Hepatocyte (in vitro differentiated cells): ENCODE results near the gene COQ8B. TPM values are rescaled to one million over a fixed set of nuclear protein-coding genes. Genes with fewer than 3 reads are reported as not detected.

Experiments
- DNase-seq: peaks from one replicate; pipeline ENCODE4 v3.0.0-alpha.2; 2016; ENCODE audit warnings: low spot score
- H2AFZ ChIP-seq: fragments of 200-600 bp; sonication (generic); 2 replicates; pipeline ENCODE4 v1.6.0; 2016; ENCODE audit warnings: antibody characterized with exemption, mild to moderate bottlenecking
- H3K27ac ChIP-seq: fragments of 200-600 bp; sonication (generic); 2 replicates; pipeline ENCODE4 v1.5.1; 2016; ENCODE audit warnings: mild to moderate bottlenecking
- H3K27me3 ChIP-seq: fragments of 200-600 bp; sonication (generic); 2 replicates; pipeline ENCODE4 v1.6.1; 2016
- H3K36me3 ChIP-seq: fragments of 200-600 bp; sonication (generic); replicated peaks from 2 replicates; pipeline ENCODE4 v1.5.1; 2016; ENCODE audit warnings: low read depth; ENCODE audit not compliant: insufficient read depth
- H3K4me1 ChIP-seq: fragments of 200-600 bp; sonication (generic); 2 replicates; pipeline ENCODE4 v1.5.1; 2016; ENCODE audit warnings: mild to moderate bottlenecking, moderate library complexity; ENCODE audit not compliant: insufficient read depth
- H3K4me2 ChIP-seq: fragments of 200-600 bp; sonication (generic); 2 replicates; pipeline ENCODE4 v1.6.0; 2016
- H3K4me3 ChIP-seq: fragments of 200-600 bp; sonication (generic); 2 replicates; pipeline ENCODE4 v1.5.1; 2016; ENCODE audit warnings: mild to moderate bottlenecking
- H3K79me2 ChIP-seq: fragments of 200-600 bp; sonication (generic); 2 replicates; pipeline ENCODE4 v1.6.0; 2017; ENCODE audit warnings: mild to moderate bottlenecking
- H3K9me2 ChIP-seq: fragments of 200-600 bp; sonication (generic); replicated peaks from 2 replicates; pipeline ENCODE4 v1.6.0; 2017; ENCODE audit warnings: mild to moderate bottlenecking; ENCODE audit not compliant: insufficient read depth
- H3K9me3 ChIP-seq: fragments of 200-600 bp; sonication (generic); 2 replicates; pipeline ENCODE4 v1.5.1; 2016; ENCODE audit warnings: low read depth, mild to moderate bottlenecking
- H4K20me1 ChIP-seq: fragments of 200-600 bp; sonication (generic); 2 replicates; pipeline ENCODE4 v1.6.0; 2016; ENCODE audit warnings: mild to moderate bottlenecking; ENCODE audit not compliant: insufficient read depth, poor library complexity, severe bottlenecking
- EZH2 ChIP-seq: fragments of 200-600 bp; sonication (generic); IDR thresholded peaks from 2 replicates; pipeline ENCODE4 v1.6.1; 2016; ENCODE audit warnings: antibody characterized with exemption, mild to moderate bottlenecking, borderline replicate concordance
- EZH2phosphoT487 ChIP-seq: fragments of 200-600 bp; sonication (generic); IDR thresholded peaks from one replicate; pipeline ENCODE4 v1.6.1; 2018; ENCODE audit warnings: antibody characterized with exemption, mild to moderate bottlenecking, low read depth, moderate library complexity; ENCODE audit not compliant: unreplicated experiment, severe bottlenecking
- WGBS: methylation state at CpG from one replicate; pipeline ENCODE4 v1.1.6; 2016; ENCODE audit warnings: low lambda C conversion rate; ENCODE audit errors: missing lambda C conversion rate; 5-methylcytosine and 5-hydroxymethylcytosine counted together
- polyA plus RNA-seq: library from polyadenylated mRNA; unstranded; fragments of >200 nt; fragmentation: Nextera tagmentation; extraction: Ambion mirVana; gene quantifications from 2 replicates; pipeline ENCODE4 v1.2.1, GENCODE V29; 2016
- total RNA-seq: library from RNA; depleted of rRNA; stranded (reverse); fragments of >200 nt; gene quantifications from 2 replicates; pipeline ENCODE4 v1.2.3, GENCODE V29; 2014
- TF ChIP-seq, protein P1 (sequence below): fragments of 200-600 bp; sonication (generic); IDR thresholded peaks from 2 replicates; pipeline ENCODE4 v1.5.1; 2016; ENCODE audit warnings: antibody characterized with exemption, mild to moderate bottlenecking; ENCODE audit not compliant: poor library complexity

COQ8B gene
- total and polyA plus RNA-seq, 2 experiments from 2014 or later = 40.2 to 49.2 TPM

DNA sequence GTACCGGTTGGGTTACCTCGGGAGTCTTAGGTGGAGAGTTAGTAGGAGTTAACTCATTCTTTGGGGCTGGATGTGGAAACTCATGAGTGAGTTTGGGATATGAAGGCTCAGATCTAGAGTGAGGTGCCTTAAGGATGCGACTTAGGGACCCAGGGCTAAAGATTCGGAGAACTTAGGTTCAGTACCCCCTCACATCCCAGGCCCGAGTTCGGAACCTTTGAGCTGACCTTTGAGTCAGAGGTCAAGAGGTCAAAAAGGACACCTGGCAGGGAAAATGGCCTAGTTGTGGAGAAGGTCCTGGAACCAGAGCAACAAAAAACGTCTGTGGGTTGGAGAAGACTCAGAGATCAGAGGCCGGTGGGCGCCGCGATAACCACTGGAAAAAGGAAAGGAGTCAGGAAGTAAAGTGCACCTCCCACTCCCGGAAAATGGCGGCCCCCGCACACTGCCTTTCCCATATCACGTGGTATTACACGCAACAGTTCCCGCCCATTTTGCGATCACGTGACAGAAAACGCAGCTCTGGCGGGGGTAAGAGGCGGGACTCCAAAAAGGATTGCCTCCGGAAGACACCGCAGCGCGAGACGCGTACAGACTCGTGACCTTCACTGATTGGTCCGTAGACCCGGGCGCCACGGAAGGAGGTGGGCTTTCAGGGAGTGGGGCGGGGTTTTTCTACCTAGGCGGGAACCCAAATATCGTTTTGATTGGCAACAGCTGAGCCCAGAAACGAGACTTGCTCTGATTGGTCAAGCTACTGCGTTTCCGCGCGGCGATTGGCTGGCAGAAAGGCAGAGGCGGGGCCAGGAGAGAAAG lies 33.6 kb upstream of the COQ8B start, which contains the start of gene ACTMAP:
TSS of gene ACTMAP (minus strand) at position 420 of the 816 bp plus-strand sequence. CDS start 674 bp downstream, outside the sequence.
- WGBS = 2% methylated on average over 43 of the region's 43 CpGs

GRCh38 chr19:40747536-40747935 lies 30.9 kb upstream of the COQ8B start:
- Histone ChIP-seq H3K4me3 (no peak overlapping the region), H3K79me2 (peaks cover 19% of the 10 kb centered on the region), H3K27me3 (no peaks in the 10 kb centered on the region), H3K4me1 (peaks cover 24% of the 10 kb centered on the region), H3K9me2 (no peaks in the 10 kb centered on the region), H3K9me3 (no peaks in the 10 kb centered on the region), H2AFZ (no peak overlapping the region), H3K36me3 (no peaks in the 10 kb centered on the region), H4K20me1 (no peaks in the 10 kb centered on the region), H3K27ac (no peak overlapping the region), H3K4me2 (no peak overlapping the region)
- 98% methylated on average over 7 of the region's 7 CpGs for WGBS
- no peak for TF ChIP-seq EZH2phosphoT487
- TF ChIP-seq EZH2 = no peak
- TF ChIP-seq, protein P1, sequence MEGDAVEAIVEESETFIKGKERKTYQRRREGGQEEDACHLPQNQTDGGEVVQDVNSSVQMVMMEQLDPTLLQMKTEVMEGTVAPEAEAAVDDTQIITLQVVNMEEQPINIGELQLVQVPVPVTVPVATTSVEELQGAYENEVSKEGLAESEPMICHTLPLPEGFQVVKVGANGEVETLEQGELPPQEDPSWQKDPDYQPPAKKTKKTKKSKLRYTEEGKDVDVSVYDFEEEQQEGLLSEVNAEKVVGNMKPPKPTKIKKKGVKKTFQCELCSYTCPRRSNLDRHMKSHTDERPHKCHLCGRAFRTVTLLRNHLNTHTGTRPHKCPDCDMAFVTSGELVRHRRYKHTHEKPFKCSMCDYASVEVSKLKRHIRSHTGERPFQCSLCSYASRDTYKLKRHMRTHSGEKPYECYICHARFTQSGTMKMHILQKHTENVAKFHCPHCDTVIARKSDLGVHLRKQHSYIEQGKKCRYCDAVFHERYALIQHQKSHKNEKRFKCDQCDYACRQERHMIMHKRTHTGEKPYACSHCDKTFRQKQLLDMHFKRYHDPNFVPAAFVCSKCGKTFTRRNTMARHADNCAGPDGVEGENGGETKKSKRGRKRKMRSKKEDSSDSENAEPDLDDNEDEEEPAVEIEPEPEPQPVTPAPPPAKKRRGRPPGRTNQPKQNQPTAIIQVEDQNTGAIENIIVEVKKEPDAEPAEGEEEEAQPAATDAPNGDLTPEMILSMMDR = no peak
- DNase-seq = no peak

More for the DNA sequence above, 33.6 kb upstream of the COQ8B start, which contains the start of gene ACTMAP:
- H3K9me3 ChIP-seq = no peaks in the 10 kb centered on the region
- peaks cover 35% of the 10 kb centered on the region for H3K4me1 ChIP-seq
- H3K79me2 ChIP-seq = peaks cover 44% of the 10 kb centered on the region
- H3K9me2 ChIP-seq = no peaks in the 10 kb centered on the region
- peak within 1 kb of the TSS; percentile 81 for H3K4me2 ChIP-seq
- peak within 1 kb of the TSS; percentile 10 for H2AFZ ChIP-seq
- TF ChIP-seq, protein P1 = no peak
- TF ChIP-seq EZH2phosphoT487 (no peak), EZH2 (no peak)
- no peaks in the 10 kb centered on the region for H4K20me1 ChIP-seq
- DNase-seq = peak; percentile 100
- H3K27ac ChIP-seq = peak within 1 kb of the TSS; percentile 95
- H3K27me3 ChIP-seq = no peaks in the 10 kb centered on the region
- peak within 1 kb of the TSS; percentile 29 for H3K4me3 ChIP-seq
- H3K36me3 ChIP-seq = no peaks in the 10 kb centered on the region

GRCh38 chr19:40745402-40745780 lies 28.7 kb upstream of the COQ8B start:
- Histone ChIP-seq H3K4me3 (no peak overlapping the region), H3K27ac (peak overlapping the region; percentile 79), H3K79me2 (peaks cover 10% of the 10 kb centered on the region), H3K4me2 (peak overlapping the region; percentile 56), H3K9me2 (no peaks in the 10 kb centered on the region), H3K4me1 (peaks cover 20% of the 10 kb centered on the region), H3K36me3 (no peaks in the 10 kb centered on the region), H3K9me3 (no peaks in the 10 kb centered on the region), H3K27me3 (no peaks in the 10 kb centered on the region), H2AFZ (no peak overlapping the region), H4K20me1 (no peaks in the 10 kb centered on the region)
- WGBS = 73% methylated on average over 7 of the region's 7 CpGs
- no peak for DNase-seq
- no peak for TF ChIP-seq EZH2phosphoT487
- TF ChIP-seq EZH2 = no peak
- TF ChIP-seq, protein P1 = no peak
